ENCODE results near the gene UGDH. TPM values are rescaled to one million over a fixed set of nuclear protein-coding genes. Genes with fewer than 3 reads are reported as not detected.

UGDH gene
- total RNA-seq, 1 experiment from 2014 or later = 53.4 TPM

- POLR2A ChIA-PET (ENCODE audit: unreplicated experiment) = interaction anchor here (0.5 to 1.4 kb wide), 14 partner anchors 12 to 989 kb away, joined by 3 to 26 read pairs (median 7); partner anchors contain the start of genes LIAS and SMIM14
- H4K20me1 ChIP-seq (ENCODE audit: low read length) = no peaks in the 10 kb centered on the region
- no peaks in the 10 kb centered on the region for H3F3A ChIP-seq (ENCODE audit: low read length, unreplicated experiment)
- H3K9ac ChIP-seq (ENCODE audit: low read length) = peak overlapping the region; percentile 93
- H3K79me2 ChIP-seq (ENCODE audit: low read length) = peaks cover 59% of the 10 kb centered on the region
- H3K27me3 ChIP-seq (ENCODE audit: low read length) = no peaks in the 10 kb centered on the region
- ATAC-seq (no peak), DNase-seq (peak; percentile 3)
- peak overlapping the region; percentile 89 for H3K27ac ChIP-seq (ENCODE audit: low read length)
- H2AFZ ChIP-seq (ENCODE audit: low read length) = peak overlapping the region; percentile 75
- peak overlapping the region; percentile 96 for H3K4me2 ChIP-seq (ENCODE audit: low read length)
- peaks cover 23% of the 10 kb centered on the region for H3K4me1 ChIP-seq (ENCODE audit: insufficient read depth, low read length)
- TF ChIP-seq EZH2 (IDR thresholded peaks at IDR 0.05; ENCODE audit: low read length, unreplicated experiment) = no peak
- TF ChIP-seq, protein P1, sequence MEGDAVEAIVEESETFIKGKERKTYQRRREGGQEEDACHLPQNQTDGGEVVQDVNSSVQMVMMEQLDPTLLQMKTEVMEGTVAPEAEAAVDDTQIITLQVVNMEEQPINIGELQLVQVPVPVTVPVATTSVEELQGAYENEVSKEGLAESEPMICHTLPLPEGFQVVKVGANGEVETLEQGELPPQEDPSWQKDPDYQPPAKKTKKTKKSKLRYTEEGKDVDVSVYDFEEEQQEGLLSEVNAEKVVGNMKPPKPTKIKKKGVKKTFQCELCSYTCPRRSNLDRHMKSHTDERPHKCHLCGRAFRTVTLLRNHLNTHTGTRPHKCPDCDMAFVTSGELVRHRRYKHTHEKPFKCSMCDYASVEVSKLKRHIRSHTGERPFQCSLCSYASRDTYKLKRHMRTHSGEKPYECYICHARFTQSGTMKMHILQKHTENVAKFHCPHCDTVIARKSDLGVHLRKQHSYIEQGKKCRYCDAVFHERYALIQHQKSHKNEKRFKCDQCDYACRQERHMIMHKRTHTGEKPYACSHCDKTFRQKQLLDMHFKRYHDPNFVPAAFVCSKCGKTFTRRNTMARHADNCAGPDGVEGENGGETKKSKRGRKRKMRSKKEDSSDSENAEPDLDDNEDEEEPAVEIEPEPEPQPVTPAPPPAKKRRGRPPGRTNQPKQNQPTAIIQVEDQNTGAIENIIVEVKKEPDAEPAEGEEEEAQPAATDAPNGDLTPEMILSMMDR (conservative IDR thresholded peaks at IDR 0.05; ENCODE audit: low read depth, low read length) = no peak
- no peak for TF ChIP-seq EZH2phosphoT487 (IDR thresholded peaks at IDR 0.05; ENCODE audit: borderline replicate concordance, low read length)
- peaks cover 11% of the 10 kb centered on the region for H3K36me3 ChIP-seq (ENCODE audit: low read depth, low read length)
- H3K9me3 ChIP-seq (ENCODE audit: low read length) = no peaks in the 10 kb centered on the region
- intact Hi-C loops (cut with micrococcal nuclease) = loop anchor here (1.0 to 5.0 kb wide), 4 partner anchors 45 to 112 kb away; no protein-coding TSS in a partner anchor
- H3K9me2 ChIP-seq (replicated peaks; ENCODE audit: low read length) = no peaks in the 10 kb centered on the region
- TSS peak; percentile 69 for BruUV-seq (replicated peaks)
- H3K4me3 ChIP-seq (ENCODE audit: low read length) = peak overlapping the region; percentile 95
- CTCF ChIA-PET = interaction anchor here (0.5 to 0.9 kb wide), 4 partner anchors 16 to 65 kb away, joined by 3 to 6 read pairs (median 4); no protein-coding TSS in a partner anchor
These were observed 409 bp downstream of the UGDH start for GRCh38 chr4:39526765-39527295.

DNA sequence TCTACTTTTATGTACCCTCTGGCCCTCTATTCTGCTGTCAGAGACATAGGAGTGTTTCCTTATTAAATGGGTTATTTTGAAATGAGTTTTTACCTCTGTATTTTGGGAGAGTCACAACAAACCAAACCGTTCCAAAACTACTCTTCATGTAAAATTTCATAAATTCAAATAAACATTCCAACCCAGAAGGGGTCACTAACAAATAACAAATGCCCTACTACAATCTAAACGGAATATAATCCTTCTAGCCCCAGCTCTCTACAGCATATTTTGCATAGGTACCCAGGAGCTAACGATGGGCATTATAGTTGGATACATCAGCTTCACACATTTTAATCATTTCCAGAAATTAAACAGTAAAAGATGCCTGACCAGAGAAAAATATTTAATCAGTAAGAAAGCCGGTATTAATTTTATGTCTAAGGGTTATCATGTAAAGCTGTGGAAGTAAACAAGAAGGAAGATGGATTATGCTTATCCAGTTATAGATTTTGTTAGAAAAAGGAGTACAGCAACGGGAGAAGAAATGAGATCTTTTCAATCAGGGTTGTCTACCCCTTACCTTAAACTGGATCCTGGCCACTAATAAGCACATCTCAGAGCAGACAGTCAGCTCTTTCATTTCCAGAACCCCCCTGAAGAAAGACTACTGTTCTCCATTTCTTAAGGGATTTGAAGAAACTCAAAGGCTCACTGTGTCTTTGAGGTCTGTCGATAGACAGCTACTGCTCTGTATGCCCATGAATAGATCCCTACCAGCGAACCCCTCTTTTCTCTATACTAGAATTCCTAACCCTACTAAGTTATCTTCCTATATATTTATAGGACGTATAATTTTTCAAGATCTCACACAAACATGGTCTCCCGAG is 1.2 kb downstream of the UGDH start:
- peaks cover 27% of the 10 kb centered on the region for H3K4me1 ChIP-seq (ENCODE audit: insufficient read depth, low read length)
- H3K4me3 ChIP-seq (ENCODE audit: low read length) = peak overlapping the region; percentile 95
- intact Hi-C loops (cut with micrococcal nuclease) = loop anchor here (1.0 to 5.0 kb wide), 3 partner anchors 46 to 65 kb away; no protein-coding TSS in a partner anchor
- CTCF ChIA-PET = interaction anchor here (0.5 kb wide), 1 partner anchor 64 kb away, joined by 3 read pairs; no protein-coding TSS in a partner anchor
- DNase-seq (peak; percentile 10), ATAC-seq (no peak)
- H3K4me2 ChIP-seq (ENCODE audit: low read length) = peak overlapping the region; percentile 96
- no TSS peak for BruUV-seq (replicated peaks)
- H3K9ac ChIP-seq (ENCODE audit: low read length) = peak overlapping the region; percentile 93
- TF ChIP-seq EZH2 (IDR thresholded peaks at IDR 0.05; ENCODE audit: low read length, unreplicated experiment) = no peak
- TF ChIP-seq, protein P1 (conservative IDR thresholded peaks at IDR 0.05; ENCODE audit: low read depth, low read length) = peak; percentile 28; the same call in 1 of the 2 replicates
- no peaks in the 10 kb centered on the region for H3K9me3 ChIP-seq (ENCODE audit: low read length)
- H3K36me3 ChIP-seq (ENCODE audit: low read depth, low read length) = peaks cover 9% of the 10 kb centered on the region
- no peaks in the 10 kb centered on the region for H3F3A ChIP-seq (ENCODE audit: low read length, unreplicated experiment)
- H3K79me2 ChIP-seq (ENCODE audit: low read length) = peaks cover 67% of the 10 kb centered on the region
- POLR2A ChIA-PET (ENCODE audit: unreplicated experiment) = interaction anchor here (0.7 to 0.9 kb wide), 2 partner anchors 16 to 53 kb away, joined by 3 to 4 read pairs; no protein-coding TSS in a partner anchor
- peak overlapping the region; percentile 89 for H3K27ac ChIP-seq (ENCODE audit: low read length)
- H4K20me1 ChIP-seq (ENCODE audit: low read length) = no peaks in the 10 kb centered on the region
- H3K27me3 ChIP-seq (ENCODE audit: low read length) = no peaks in the 10 kb centered on the region
- H3K9me2 ChIP-seq (replicated peaks; ENCODE audit: low read length) = no peaks in the 10 kb centered on the region
- no peak overlapping the region; the same call in 1 of the 2 replicates for H2AFZ ChIP-seq (ENCODE audit: low read length)

Measured in PC-3 (cell line).